HG03135 (cell line): ENCODE results near the gene DDX54.

ENCODE experiments used
- ATAC-seq: cut with Tn5 transposase; IDR thresholded peaks from one replicate; pipeline ENCODE4 v1.9.1; 2021; ENCODE audit warnings: mild to moderate bottlenecking, moderate library complexity; ENCODE audit not compliant: unreplicated experiment

The DDX54 gene

GRCh38 chr12:113165521-113166450, 19.5 kb downstream of the DDX54 start:
- ATAC-seq: no peak

- no peak for ATAC-seq
These were observed 21.3 kb downstream of the DDX54 start for GRCh38 chr12:113164014-113164413.

GRCh38 chr12:113163030-113163360, 22.3 kb downstream of the DDX54 start:
- ATAC-seq: no peak

- ATAC-seq: no peak
These were observed 22.9 kb downstream of the DDX54 start for GRCh38 chr12:113162102-113163029.

GRCh38 chr12:113161415-113162016, 23.8 kb downstream of the DDX54 start:
- no peak for ATAC-seq

GRCh38 chr12:113159937-113160336, 25.3 kb downstream of the DDX54 start:
- no peak for ATAC-seq

GRCh38 chr12:113158439-113159203, 26.7 kb downstream of the DDX54 start:
- ATAC-seq: no peak

- no peak for ATAC-seq
These were observed 27.9 kb downstream of the DDX54 start for GRCh38 chr12:113157218-113157859.

GRCh38 chr12:113155646-113156045, 29.6 kb downstream of the DDX54 start:
- ATAC-seq: no peak

GRCh38 chr12:113155060-113155459, 30.2 kb downstream of the DDX54 start:
- no peak for ATAC-seq

GRCh38 chr12:113154351-113154973, 30.8 kb downstream of the DDX54 start:
- ATAC-seq: no peak

- no peak for ATAC-seq
These were observed 32.2 kb downstream of the DDX54 start for GRCh38 chr12:113152835-113153814.

- ATAC-seq: no peak
These were observed 33.0 kb downstream of the DDX54 start for GRCh38 chr12:113152196-113152834.

- ATAC-seq: no peak
These were observed 33.6 kb downstream of the DDX54 start for GRCh38 chr12:113151655-113152054.

- ATAC-seq: no peak
These were observed 35.7 kb downstream of the DDX54 start, which contains the start of gene CFAP73 for GRCh38 chr12:113149361-113150150. Gene CFAP73, plus strand, starts transcription at chr12:113149724. Its CDS starts 134 bp downstream, at chr12:113149858.

- no peak for ATAC-seq
These were observed 38.3 kb downstream of the DDX54 start for GRCh38 chr12:113146999-113147398.
